HG03175 (cell line): Measurements from ENCODE around the gene SMAD2.

Source experiments
- ATAC-seq: cut with Tn5 transposase; IDR thresholded peaks from one replicate; pipeline ENCODE4 v1.9.1; 2021; ENCODE audit warnings: mild to moderate bottlenecking, moderate library complexity; ENCODE audit not compliant: unreplicated experiment

The SMAD2 gene

GRCh38 chr18:47932190-47932589, 1.7 kb upstream of the SMAD2 start:
- no peak for ATAC-seq

DNA sequence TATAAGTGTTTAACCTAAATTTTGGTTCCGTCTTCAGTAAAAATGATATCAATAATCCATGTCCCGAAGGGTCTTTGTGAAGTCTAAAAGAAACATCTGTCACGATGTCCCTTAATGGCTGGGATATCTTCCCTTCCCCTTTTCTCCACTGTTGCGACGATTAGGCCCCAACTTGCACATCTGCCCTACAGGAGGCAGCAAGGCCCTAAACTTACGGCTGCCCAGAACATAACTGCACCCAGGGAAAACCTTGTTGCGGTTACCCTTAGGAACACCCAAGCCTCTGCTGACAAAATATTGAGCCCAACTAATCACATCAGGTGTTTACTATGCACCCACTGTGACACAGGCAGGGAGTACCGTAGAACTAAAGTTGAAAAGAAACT, 1.3 kb upstream of the SMAD2 start:
- ATAC-seq, result no peak

- peak; percentile 85 for ATAC-seq
Observed at GRCh38 chr18:47930931-47931717, 665 bp upstream of the SMAD2 start.

- ATAC-seq, result no peak
Observed at GRCh38 chr18:47929681-47930198, 719 bp downstream of the SMAD2 start.

- no peak for ATAC-seq
Observed at GRCh38 chr18:47928466-47928865, 2.0 kb downstream of the SMAD2 start.

- ATAC-seq, result no peak
Observed at GRCh38 chr18:47926101-47926850, 4.2 kb downstream of the SMAD2 start.

GRCh38 chr18:47919916-47920315, 10.5 kb downstream of the SMAD2 start:
- no peak for ATAC-seq

GRCh38 chr18:47917923-47918610, 12.4 kb downstream of the SMAD2 start:
- ATAC-seq, result no peak

- no peak for ATAC-seq
Observed at GRCh38 chr18:47915930-47916329, 14.5 kb downstream of the SMAD2 start.

- no peak for ATAC-seq
Observed at GRCh38 chr18:47915229-47915628, 15.2 kb downstream of the SMAD2 start.

GRCh38 chr18:47912794-47913585, 17.5 kb downstream of the SMAD2 start:
- no peak for ATAC-seq

GRCh38 chr18:47912343-47912742, 18.1 kb downstream of the SMAD2 start:
- ATAC-seq, result no peak

GRCh38 chr18:47911877-47912276, 18.6 kb downstream of the SMAD2 start:
- ATAC-seq, result no peak

GRCh38 chr18:47909484-47909883, 21.0 kb downstream of the SMAD2 start:
- ATAC-seq, result no peak

DNA sequence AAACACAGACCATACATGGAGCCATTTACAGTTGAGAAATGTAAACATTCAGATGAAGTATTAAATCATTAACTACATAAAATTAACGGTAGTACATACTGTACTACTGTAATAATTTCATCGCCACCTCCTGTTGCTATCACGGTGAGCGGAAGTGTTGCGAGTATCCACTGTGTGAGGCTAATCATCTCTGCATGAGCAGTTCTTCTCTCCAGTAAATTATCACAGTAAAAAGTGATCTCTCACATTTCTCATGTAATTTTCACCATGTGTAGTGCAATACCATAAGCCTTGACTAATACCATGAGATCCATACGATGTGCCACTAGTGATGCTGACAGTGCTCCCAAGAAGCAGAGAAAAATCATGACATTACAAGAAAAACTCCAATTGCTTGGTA, 21.9 kb downstream of the SMAD2 start:
- no peak for ATAC-seq

DNA sequence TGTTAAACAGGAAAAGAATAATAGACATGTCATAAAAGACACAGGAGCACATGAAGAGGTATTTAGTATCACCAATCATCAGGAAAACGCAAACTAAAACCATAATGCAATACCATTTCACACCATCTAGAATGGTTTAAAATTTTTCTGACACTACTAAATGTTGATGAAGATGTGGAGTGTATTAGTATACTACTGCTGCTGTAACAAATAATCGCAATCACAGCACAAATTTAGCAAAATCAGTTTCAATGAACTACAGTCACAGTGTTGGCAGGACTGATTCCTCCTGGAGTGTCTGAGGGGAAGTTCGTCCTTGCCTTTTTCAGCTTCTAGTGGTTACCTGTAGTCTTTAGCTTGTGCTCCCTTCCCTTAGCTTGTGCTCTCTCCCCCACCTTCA, 24.1 kb downstream of the SMAD2 start:
- ATAC-seq, result no peak

DNA sequence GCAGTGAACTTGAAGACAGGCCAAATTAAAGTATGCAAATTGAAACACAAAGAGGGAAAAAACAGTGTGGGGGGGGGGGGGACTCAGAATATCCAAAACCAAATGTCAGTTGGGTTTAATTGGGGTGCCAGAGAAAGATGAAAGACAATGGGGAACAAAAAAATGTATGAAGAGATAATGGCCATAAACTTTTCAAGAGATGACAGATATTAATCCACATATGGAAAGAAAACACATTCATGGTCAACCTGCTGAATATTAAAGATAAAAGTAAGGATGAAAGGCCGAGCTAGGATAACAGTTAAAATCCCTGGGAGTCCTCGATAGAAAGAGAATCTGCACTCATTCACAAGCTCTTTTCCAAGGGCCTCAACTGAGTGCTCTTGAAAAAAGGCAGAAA, 26.6 kb downstream of the SMAD2 start:
- ATAC-seq, result no peak

DNA sequence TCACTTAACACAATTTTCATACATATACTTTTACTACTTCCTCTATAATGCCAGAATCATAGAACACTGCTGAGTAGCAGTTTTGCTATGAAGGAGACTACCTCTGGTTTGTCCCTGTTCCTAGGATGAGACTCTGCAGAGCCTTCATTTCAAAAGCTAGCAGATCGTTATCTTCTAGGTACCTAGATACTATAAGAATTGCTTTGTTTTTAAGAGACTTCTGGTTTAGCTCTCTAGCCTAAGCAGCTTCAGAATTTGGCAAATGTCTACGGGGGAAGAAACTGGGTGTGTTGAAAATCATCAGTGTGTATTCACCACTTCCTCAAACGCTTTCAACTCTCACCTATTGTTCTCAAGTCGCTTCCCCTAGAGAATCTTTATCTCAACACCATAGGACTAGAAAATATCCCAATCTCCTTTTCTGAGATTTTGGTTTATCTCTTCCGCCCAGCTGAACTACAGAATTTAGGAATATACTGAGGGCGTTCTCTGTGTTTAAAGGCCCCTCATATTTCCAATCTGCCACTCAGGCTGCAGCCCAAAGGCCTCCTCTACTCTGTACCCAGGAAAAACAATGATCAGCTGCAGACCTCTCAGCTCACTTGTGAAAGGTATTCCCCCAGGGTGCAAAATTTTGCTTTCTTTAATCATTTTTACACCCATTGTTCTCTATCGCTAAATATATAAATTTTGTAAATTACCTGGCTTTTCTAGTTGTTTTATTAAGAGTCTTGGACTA, 28.7 kb downstream of the SMAD2 start:
- peak; percentile 96 for ATAC-seq

- ATAC-seq, result no peak
Observed at GRCh38 chr18:47899107-47899840, 31.2 kb downstream of the SMAD2 start.
